Measurements from ENCODE around the gene CYFIP1. TPM values are rescaled to one million over a fixed set of nuclear protein-coding genes. Genes with fewer than 3 reads are reported as not detected.
A peak's percentile ranks its signal among the peaks of the same experiment; 100 is the strongest.

Gene CYFIP1
- polyA plus RNA-seq, 3 donors, result 47.1 to 85.5 (median 63.8) TPM

DNA sequence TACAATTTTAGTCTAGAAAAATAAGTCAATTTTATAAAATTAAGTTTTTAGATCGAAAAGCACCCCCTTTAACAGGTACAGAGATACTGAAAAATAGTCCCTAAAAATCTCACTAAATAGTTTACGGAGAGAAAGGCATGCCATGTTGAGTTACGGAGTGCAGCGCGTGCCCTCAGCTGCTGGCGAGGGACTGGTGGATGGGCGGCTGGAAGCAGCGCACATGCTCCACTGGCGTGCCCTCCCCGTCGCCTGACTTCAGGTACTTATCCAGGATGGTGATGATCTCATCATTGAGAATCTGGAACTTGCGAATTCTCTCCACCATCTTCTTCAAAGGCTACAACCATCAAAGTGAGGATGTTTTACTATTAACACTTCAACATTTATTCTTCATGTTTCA, 110.3 kb downstream of the CYFIP1 start:
- Mint-ChIP-seq H3K27me3 (ENCODE audit: low read depth in 3 of 3) (peaks cover 0 to 4% (median 0%) of the 10 kb centered on the region in 3 donors), H3K4me3 (no peak overlapping the region), H3K36me3 (peaks cover 91 to 99% of the 10 kb centered on the region in 2 donors), H3K4me1 (no peaks in the 10 kb centered on the region), H3K9me3 (no peaks in the 10 kb centered on the region), H3K27ac (no peak overlapping the region)
- intact Hi-C loops (cut with micrococcal nuclease), result loop anchor here in 1 of 2 donors (10.0 kb wide), 1 partner anchor 65 kb away; no protein-coding TSS in a partner anchor
- TF ChIP-seq, protein P1, sequence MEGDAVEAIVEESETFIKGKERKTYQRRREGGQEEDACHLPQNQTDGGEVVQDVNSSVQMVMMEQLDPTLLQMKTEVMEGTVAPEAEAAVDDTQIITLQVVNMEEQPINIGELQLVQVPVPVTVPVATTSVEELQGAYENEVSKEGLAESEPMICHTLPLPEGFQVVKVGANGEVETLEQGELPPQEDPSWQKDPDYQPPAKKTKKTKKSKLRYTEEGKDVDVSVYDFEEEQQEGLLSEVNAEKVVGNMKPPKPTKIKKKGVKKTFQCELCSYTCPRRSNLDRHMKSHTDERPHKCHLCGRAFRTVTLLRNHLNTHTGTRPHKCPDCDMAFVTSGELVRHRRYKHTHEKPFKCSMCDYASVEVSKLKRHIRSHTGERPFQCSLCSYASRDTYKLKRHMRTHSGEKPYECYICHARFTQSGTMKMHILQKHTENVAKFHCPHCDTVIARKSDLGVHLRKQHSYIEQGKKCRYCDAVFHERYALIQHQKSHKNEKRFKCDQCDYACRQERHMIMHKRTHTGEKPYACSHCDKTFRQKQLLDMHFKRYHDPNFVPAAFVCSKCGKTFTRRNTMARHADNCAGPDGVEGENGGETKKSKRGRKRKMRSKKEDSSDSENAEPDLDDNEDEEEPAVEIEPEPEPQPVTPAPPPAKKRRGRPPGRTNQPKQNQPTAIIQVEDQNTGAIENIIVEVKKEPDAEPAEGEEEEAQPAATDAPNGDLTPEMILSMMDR (IDR thresholded peaks at IDR 0.05), result no peak
- H3K9me3 ChIP-seq (replicated peaks in 1 of 2; ENCODE audit: control insufficient read depth in 1 of 2, insufficient read depth in 1 of 2, low read length in 2 of 2), result no peaks in the 10 kb centered on the region
- H4K20me1 ChIP-seq (ENCODE audit: insufficient read depth, low read length), result peaks cover 34% of the 10 kb centered on the region
- no peaks in the 10 kb centered on the region for H3K4me1 ChIP-seq (ENCODE audit: control insufficient read depth in 1 of 2, insufficient read depth in 2 of 2, low read length in 2 of 2)
- H3K4me2 ChIP-seq (replicated peaks; ENCODE audit: extremely low read depth, low read length, poor library complexity, severe bottlenecking), result no peak overlapping the region
- no peak overlapping the region for H2AFZ ChIP-seq (ENCODE audit: insufficient read depth, low read depth, low read length, poor library complexity, severe bottlenecking)
- peaks cover 90 to 100% of the 10 kb centered on the region in 2 donors for H3K36me3 ChIP-seq (replicated peaks in 1 of 2; ENCODE audit: control insufficient read depth in 1 of 2, insufficient read depth in 2 of 2, low read length in 2 of 2)
- DNase-seq, result no peak
- WGBS (ENCODE audit: insufficient coverage), result 97% methylated on average over 11 of the region's 12 CpGs
- H3K27me3 ChIP-seq (ENCODE audit: control insufficient read depth in 2 of 2, insufficient read depth in 2 of 2, low read length in 2 of 2), result no peaks in the 10 kb centered on the region
- H3K79me2 ChIP-seq (ENCODE audit: insufficient read depth, low read length), result no peaks in the 10 kb centered on the region
- H3K9ac ChIP-seq (ENCODE audit: insufficient read depth, low read length, poor library complexity, severe bottlenecking), result no peak overlapping the region
- no peak overlapping the region for H3K27ac ChIP-seq (ENCODE audit: low read depth in 1 of 2, low read length in 2 of 2)
- no peak overlapping the region for H3K4me3 ChIP-seq (replicated peaks in 1 of 3; ENCODE audit: low read depth in 2 of 3, low read length in 3 of 3)

DNA sequence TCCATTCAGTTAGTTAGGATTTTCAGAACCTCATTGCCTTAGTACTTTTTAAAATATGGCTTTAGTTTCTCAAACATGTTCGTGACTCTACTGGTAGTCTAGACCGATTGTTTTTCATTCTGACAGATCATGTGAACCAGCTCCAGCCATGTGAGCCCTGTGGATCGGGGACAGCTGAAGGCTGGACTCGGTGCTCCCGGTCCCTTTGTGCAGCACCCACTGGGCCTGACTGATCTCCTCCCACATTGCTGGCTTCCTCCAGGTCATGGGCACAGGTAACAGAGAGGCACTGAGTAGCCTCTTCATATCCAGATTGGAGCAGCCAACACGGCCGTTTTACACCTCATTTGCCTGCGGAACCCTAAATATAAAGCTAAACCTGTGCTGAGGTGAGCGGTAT, 111.2 kb downstream of the CYFIP1 start:
- H3K4me1 ChIP-seq (ENCODE audit: control insufficient read depth in 1 of 2, insufficient read depth in 2 of 2, low read length in 2 of 2), result no peaks in the 10 kb centered on the region
- intact Hi-C loops (cut with micrococcal nuclease), result loop anchor here in 1 of 2 donors (10.0 kb wide), 1 partner anchor 64 kb away; no protein-coding TSS in a partner anchor
- no peak for DNase-seq
- no peak overlapping the region for H3K4me2 ChIP-seq (replicated peaks; ENCODE audit: extremely low read depth, low read length, poor library complexity, severe bottlenecking)
- no peak overlapping the region for H3K27ac ChIP-seq (ENCODE audit: low read depth in 1 of 2, low read length in 2 of 2)
- H4K20me1 ChIP-seq (ENCODE audit: insufficient read depth, low read length), result peaks cover 43% of the 10 kb centered on the region
- 95% methylated on average over 6 of the region's 9 CpGs for WGBS (ENCODE audit: insufficient coverage)
- peaks cover 88 to 100% of the 10 kb centered on the region in 2 donors for H3K36me3 ChIP-seq (replicated peaks in 1 of 2; ENCODE audit: control insufficient read depth in 1 of 2, insufficient read depth in 2 of 2, low read length in 2 of 2)
- Mint-ChIP-seq H3K36me3 (peaks cover 90 to 99% of the 10 kb centered on the region in 2 donors), H3K9me3 (no peaks in the 10 kb centered on the region), H3K27ac (peak overlapping the region in 3 of 7 donors; percentile 22 to 46 (median 40)), H3K4me3 (no peak overlapping the region), H3K4me1 (no peaks in the 10 kb centered on the region), H3K27me3 (ENCODE audit: low read depth in 3 of 3) (peaks cover 0 to 4% (median 0%) of the 10 kb centered on the region in 3 donors)
- H2AFZ ChIP-seq (ENCODE audit: insufficient read depth, low read depth, low read length, poor library complexity, severe bottlenecking), result no peak overlapping the region
- TF ChIP-seq, protein P1 (IDR thresholded peaks at IDR 0.05), result no peak
- no peak overlapping the region for H3K9ac ChIP-seq (ENCODE audit: insufficient read depth, low read length, poor library complexity, severe bottlenecking)
- no peak overlapping the region for H3K4me3 ChIP-seq (replicated peaks in 1 of 3; ENCODE audit: low read depth in 2 of 3, low read length in 3 of 3)
- H3K79me2 ChIP-seq (ENCODE audit: insufficient read depth, low read length), result no peaks in the 10 kb centered on the region
- no peaks in the 10 kb centered on the region for H3K27me3 ChIP-seq (ENCODE audit: control insufficient read depth in 2 of 2, insufficient read depth in 2 of 2, low read length in 2 of 2)
- H3K9me3 ChIP-seq (replicated peaks in 1 of 2; ENCODE audit: control insufficient read depth in 1 of 2, insufficient read depth in 1 of 2, low read length in 2 of 2), result no peaks in the 10 kb centered on the region
